22Rv1 (cell line): ENCODE measurements around the gene SPEM2.

Experiments used
- H3K27ac ChIP-seq: fragments of 450-650 bp; 2 replicates; pipeline ENCODE4 v1.5.1; 2017
- CTCF ChIP-seq: fragments of 450-650 bp; IDR thresholded peaks from 2 replicates; pipeline ENCODE4 v1.5.1; 2017; ENCODE audit warnings: mild to moderate bottlenecking
- ZFX ChIP-seq: fragments of 450-650 bp; IDR thresholded peaks from 2 replicates; pipeline ENCODE4 v1.6.1; 2017; ENCODE audit warnings: antibody characterized with exemption, borderline replicate concordance

SPEM2 gene

GRCh38 chr17:7416323-7416722 is 9.1 kb upstream of the SPEM2 start:
- TF ChIP-seq ZFX, result no peak

GRCh38 chr17:7417056-7417655 is 8.3 kb upstream of the SPEM2 start:
- H3K27ac ChIP-seq, result no peak overlapping the region

More at GRCh38 chr17:7416323-7416722, 9.1 kb upstream of the SPEM2 start:
- no peak overlapping the region for H3K27ac ChIP-seq

GRCh38 chr17:7418472-7419152 is 6.8 kb upstream of the SPEM2 start:
- TF ChIP-seq CTCF (no peak), ZFX (no peak)
- H3K27ac ChIP-seq, result no peak overlapping the region

More at GRCh38 chr17:7417056-7417655, 8.3 kb upstream of the SPEM2 start:
- no peak for TF ChIP-seq ZFX
- no peak for TF ChIP-seq CTCF

GRCh38 chr17:7419819-7420610 is 5.4 kb upstream of the SPEM2 start, which contains the start of gene SPEM1:
TSS of gene SPEM1 (plus strand) at chr17:7420324. CDS start at chr17:7420385, 61 bp downstream.
- TF ChIP-seq ZFX (no peak), CTCF (no peak)
- H3K27ac ChIP-seq, result no peak within 1 kb of the TSS

- TF ChIP-seq ZFX, result no peak
- TF ChIP-seq CTCF, result no peak
- H3K27ac ChIP-seq, result no peak overlapping the region
Measured at GRCh38 chr17:7421186-7421585, 4.2 kb upstream of the SPEM2 start.

GRCh38 chr17:7423679-7424078 is 1.7 kb upstream of the SPEM2 start:
- TF ChIP-seq ZFX (no peak), CTCF (no peak)
- H3K27ac ChIP-seq, result no peak overlapping the region

GRCh38 chr17:7425756-7426155 is 340 bp downstream of the SPEM2 start:
- no peak overlapping the region for H3K27ac ChIP-seq
- no peak for TF ChIP-seq ZFX
- TF ChIP-seq CTCF, result no peak
